Measurements from ENCODE around the gene CGNL1.

Gene CGNL1

GRCh38 chr15:57353317-57353804 lies 22.9 kb upstream of the CGNL1 start:
- no peak for TF ChIP-seq CTCF (IDR thresholded peaks at IDR 0.05; ENCODE audit: insufficient read depth, low read length, poor library complexity, severe bottlenecking)
- no peak for DNase-seq (ENCODE audit: extremely low read depth, insufficient read length)

GRCh38 chr15:57354436-57355123 lies 21.7 kb upstream of the CGNL1 start:
- H3K4me3 ChIP-seq (replicated peaks; ENCODE audit: low read depth, low read length): no peak overlapping the region
- TF ChIP-seq CTCF (IDR thresholded peaks at IDR 0.05; ENCODE audit: insufficient read depth, low read length, poor library complexity, severe bottlenecking): no peak
- H3K36me3 ChIP-seq (ENCODE audit: control insufficient read depth, insufficient read depth, low read length): no peaks in the 10 kb centered on the region
- H3K27me3 ChIP-seq (replicated peaks; ENCODE audit: control insufficient read depth, insufficient read depth, low read length): no peaks in the 10 kb centered on the region; the same call in 1 of the 2 replicates
- no peak for DNase-seq (ENCODE audit: extremely low read depth, insufficient read length)

More at GRCh38 chr15:57353317-57353804, 22.9 kb upstream of the CGNL1 start:
- no peaks in the 10 kb centered on the region; the same call in 1 of the 2 replicates for H3K27me3 ChIP-seq (replicated peaks; ENCODE audit: control insufficient read depth, insufficient read depth, low read length)
- no peaks in the 10 kb centered on the region for H3K36me3 ChIP-seq (ENCODE audit: control insufficient read depth, insufficient read depth, low read length)
- no peak overlapping the region for H3K4me3 ChIP-seq (replicated peaks; ENCODE audit: low read depth, low read length)

GRCh38 chr15:57355259-57355658 lies 21.0 kb upstream of the CGNL1 start:
- Histone ChIP-seq H3K4me3 (replicated peaks; ENCODE audit: low read depth, low read length) (no peak overlapping the region), H3K36me3 (ENCODE audit: control insufficient read depth, insufficient read depth, low read length) (no peaks in the 10 kb centered on the region), H3K27me3 (replicated peaks; ENCODE audit: control insufficient read depth, insufficient read depth, low read length) (no peaks in the 10 kb centered on the region; the same call in 1 of the 2 replicates)
- DNase-seq (ENCODE audit: extremely low read depth, insufficient read length): no peak
- TF ChIP-seq CTCF (IDR thresholded peaks at IDR 0.05; ENCODE audit: insufficient read depth, low read length, poor library complexity, severe bottlenecking): no peak

- Histone ChIP-seq H3K4me3 (replicated peaks; ENCODE audit: low read depth, low read length) (no peak overlapping the region), H3K27me3 (replicated peaks; ENCODE audit: control insufficient read depth, insufficient read depth, low read length) (no peaks in the 10 kb centered on the region; the same call in 1 of the 2 replicates), H3K36me3 (ENCODE audit: control insufficient read depth, insufficient read depth, low read length) (no peaks in the 10 kb centered on the region)
- DNase-seq (ENCODE audit: extremely low read depth, insufficient read length): no peak
- no peak for TF ChIP-seq CTCF (IDR thresholded peaks at IDR 0.05; ENCODE audit: insufficient read depth, low read length, poor library complexity, severe bottlenecking)
Observed at GRCh38 chr15:57356178-57356577, 20.1 kb upstream of the CGNL1 start.

GRCh38 chr15:57356636-57357035 lies 19.7 kb upstream of the CGNL1 start:
- Histone ChIP-seq H3K4me3 (replicated peaks; ENCODE audit: low read depth, low read length) (no peak overlapping the region), H3K27me3 (replicated peaks; ENCODE audit: control insufficient read depth, insufficient read depth, low read length) (no peaks in the 10 kb centered on the region; the same call in 1 of the 2 replicates), H3K36me3 (ENCODE audit: control insufficient read depth, insufficient read depth, low read length) (no peaks in the 10 kb centered on the region)
- no peak for DNase-seq (ENCODE audit: extremely low read depth, insufficient read length)
- TF ChIP-seq CTCF (IDR thresholded peaks at IDR 0.05; ENCODE audit: insufficient read depth, low read length, poor library complexity, severe bottlenecking): no peak
